GM12872 (cell line): ENCODE measurements around the gene GALNT16.

Experiments used
- CTCF ChIP-seq: IDR thresholded peaks from 3 replicates; pipeline ENCODE4 v1.5.1; 2011; ENCODE audit warnings: low read depth, mild to moderate bottlenecking, low read length, moderate library complexity; ENCODE audit not compliant: insufficient read depth

The GALNT16 gene

DNA sequence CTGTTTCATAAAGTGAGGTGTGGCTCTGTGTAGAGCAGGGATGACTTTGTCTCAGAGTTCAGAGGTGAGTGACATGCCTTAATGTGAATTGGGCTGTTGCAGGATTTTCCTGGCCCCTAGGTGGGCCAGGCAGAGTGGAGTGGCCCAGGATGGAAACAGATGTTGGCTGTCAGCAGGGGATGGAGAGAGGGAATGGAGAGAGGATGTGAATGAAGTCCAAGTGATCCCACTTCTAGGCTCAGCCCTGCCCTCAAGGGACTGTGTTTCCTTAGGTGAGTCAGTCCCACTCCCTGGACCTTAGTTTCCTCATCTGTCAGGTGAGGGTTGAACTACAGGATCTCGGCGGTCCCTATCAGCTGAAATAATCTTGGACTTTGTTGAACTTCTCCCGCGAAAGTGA, 7.5 kb downstream of the GALNT16 start:
- TF ChIP-seq CTCF: no peak

DNA sequence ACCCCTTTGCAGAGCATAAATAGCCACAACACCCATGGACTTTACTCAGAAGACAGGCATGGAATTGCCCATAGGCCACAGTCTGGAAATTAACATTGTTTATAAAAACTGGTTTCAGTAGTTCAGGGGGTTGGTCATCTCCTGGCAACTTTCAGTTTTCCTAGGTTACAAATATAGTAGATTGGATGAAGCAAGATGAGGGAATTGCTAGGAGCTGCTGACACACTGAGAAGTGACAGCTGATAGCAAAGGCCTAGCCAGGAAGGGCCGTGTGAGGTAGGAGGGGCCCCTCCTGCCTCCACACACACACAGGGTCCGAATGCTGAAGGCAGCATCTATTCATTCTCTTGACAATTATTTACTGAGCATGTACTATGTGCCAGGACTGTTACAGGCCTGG, 8.3 kb downstream of the GALNT16 start:
- TF ChIP-seq CTCF: no peak

GRCh38 chr14:69268763-69269162, 8.8 kb downstream of the GALNT16 start:
- TF ChIP-seq CTCF: no peak

- TF ChIP-seq CTCF: no peak
Measured at GRCh38 chr14:69269381-69269780, 9.4 kb downstream of the GALNT16 start.

GRCh38 chr14:69270097-69270496, 10.1 kb downstream of the GALNT16 start:
- no peak for TF ChIP-seq CTCF

GRCh38 chr14:69270795-69271708, 11.1 kb downstream of the GALNT16 start:
- TF ChIP-seq CTCF: no peak

DNA sequence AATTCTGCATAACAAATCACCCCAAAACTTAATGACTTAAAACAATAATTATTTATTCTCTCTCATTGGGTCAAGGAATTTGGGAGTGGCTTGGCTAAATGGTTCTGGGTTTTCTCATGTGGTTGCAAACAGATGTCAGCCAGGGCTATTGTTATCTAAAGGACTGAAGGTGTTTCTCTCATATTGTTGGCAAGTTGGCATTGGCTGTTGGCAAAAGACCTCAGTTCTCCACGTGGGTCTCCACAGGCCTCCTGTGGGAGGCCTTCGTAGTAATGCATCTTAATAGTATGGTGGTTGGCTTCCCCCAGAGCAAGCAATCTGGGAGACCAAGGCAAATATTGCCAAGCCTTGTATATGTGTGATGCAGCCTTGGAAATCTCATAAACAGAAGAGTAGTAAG, 14.4 kb downstream of the GALNT16 start:
- TF ChIP-seq CTCF: no peak

- no peak for TF ChIP-seq CTCF
Measured at GRCh38 chr14:69275331-69275730, 15.4 kb downstream of the GALNT16 start.
